ENCODE data around the gene TMX3. TPM values are rescaled to one million over a fixed set of nuclear protein-coding genes. Genes with fewer than 3 reads are reported as not detected.
A peak's percentile ranks its signal among the peaks of the same experiment; 100 is the strongest.

The TMX3 gene
- total RNA-seq, 4 donors from 2014 or later, result 45.5 to 88.3 (median 57.0) TPM

DNA sequence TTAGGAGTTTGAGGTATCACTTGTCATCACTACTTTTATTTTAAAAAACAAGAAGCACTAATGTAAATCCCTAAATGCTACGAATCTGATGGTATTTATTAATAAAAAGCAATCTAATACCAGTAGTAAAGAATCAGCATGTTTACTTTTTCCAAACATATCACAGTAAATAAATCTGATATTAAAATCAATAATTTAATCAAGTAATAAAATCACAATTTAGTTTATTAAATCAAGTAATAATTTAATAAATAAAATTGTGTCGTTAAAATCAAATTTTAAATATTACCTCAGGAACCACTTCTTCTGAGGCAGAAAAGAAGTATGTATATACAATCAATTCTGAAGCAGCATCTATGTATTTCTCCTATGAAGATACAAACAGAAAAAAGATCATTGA is 18.0 kb downstream of the TMX3 start:
- Histone ChIP-seq H3K27ac (no peak overlapping the region), H3K4me3 (no peak overlapping the region), H3K36me3 (peaks cover 0 to 42% (median 0%) of the 10 kb centered on the region in 3 donors), H3K27me3 (no peaks in the 10 kb centered on the region), H3K4me1 (no peaks in the 10 kb centered on the region), H3K9me3 (no peaks in the 10 kb centered on the region)
- no peak for DNase-seq
- TF ChIP-seq, protein P1, sequence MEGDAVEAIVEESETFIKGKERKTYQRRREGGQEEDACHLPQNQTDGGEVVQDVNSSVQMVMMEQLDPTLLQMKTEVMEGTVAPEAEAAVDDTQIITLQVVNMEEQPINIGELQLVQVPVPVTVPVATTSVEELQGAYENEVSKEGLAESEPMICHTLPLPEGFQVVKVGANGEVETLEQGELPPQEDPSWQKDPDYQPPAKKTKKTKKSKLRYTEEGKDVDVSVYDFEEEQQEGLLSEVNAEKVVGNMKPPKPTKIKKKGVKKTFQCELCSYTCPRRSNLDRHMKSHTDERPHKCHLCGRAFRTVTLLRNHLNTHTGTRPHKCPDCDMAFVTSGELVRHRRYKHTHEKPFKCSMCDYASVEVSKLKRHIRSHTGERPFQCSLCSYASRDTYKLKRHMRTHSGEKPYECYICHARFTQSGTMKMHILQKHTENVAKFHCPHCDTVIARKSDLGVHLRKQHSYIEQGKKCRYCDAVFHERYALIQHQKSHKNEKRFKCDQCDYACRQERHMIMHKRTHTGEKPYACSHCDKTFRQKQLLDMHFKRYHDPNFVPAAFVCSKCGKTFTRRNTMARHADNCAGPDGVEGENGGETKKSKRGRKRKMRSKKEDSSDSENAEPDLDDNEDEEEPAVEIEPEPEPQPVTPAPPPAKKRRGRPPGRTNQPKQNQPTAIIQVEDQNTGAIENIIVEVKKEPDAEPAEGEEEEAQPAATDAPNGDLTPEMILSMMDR (IDR thresholded peaks at IDR 0.05), result no peak

DNA sequence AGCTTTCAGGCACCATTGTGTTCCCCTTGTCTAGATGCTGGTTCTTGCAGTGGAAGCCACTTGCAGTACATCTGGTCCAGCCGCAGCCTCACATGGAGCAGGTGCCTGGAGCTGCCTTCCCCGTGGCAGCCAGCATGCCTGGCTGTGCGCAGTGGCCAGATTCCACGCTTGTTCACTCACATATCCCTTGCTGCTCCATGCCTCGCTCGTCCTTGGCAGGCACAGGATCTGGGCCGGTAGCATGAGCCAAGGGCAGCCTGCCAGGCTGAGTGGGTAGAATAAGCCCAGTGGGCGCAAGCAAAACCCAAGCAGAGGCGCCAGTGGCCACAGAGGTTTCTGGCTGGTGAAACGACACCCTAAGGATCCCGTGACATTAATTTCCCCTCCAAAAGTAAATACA is 20.6 kb downstream of the TMX3 start:
- H3K9me3 ChIP-seq, result no peaks in the 10 kb centered on the region
- H3K27me3 ChIP-seq, result no peaks in the 10 kb centered on the region
- no peak for DNase-seq
- H3K27ac ChIP-seq, result no peak overlapping the region
- no peaks in the 10 kb centered on the region for H3K4me1 ChIP-seq
- TF ChIP-seq, protein P1 (IDR thresholded peaks at IDR 0.05), result no peak
- TF ChIP-seq POLR2A (IDR thresholded peaks at IDR 0.05), result no peak
- H3K4me3 ChIP-seq, result no peak overlapping the region
- H3K36me3 ChIP-seq, result peaks cover 0 to 39% (median 0%) of the 10 kb centered on the region in 3 donors

DNA sequence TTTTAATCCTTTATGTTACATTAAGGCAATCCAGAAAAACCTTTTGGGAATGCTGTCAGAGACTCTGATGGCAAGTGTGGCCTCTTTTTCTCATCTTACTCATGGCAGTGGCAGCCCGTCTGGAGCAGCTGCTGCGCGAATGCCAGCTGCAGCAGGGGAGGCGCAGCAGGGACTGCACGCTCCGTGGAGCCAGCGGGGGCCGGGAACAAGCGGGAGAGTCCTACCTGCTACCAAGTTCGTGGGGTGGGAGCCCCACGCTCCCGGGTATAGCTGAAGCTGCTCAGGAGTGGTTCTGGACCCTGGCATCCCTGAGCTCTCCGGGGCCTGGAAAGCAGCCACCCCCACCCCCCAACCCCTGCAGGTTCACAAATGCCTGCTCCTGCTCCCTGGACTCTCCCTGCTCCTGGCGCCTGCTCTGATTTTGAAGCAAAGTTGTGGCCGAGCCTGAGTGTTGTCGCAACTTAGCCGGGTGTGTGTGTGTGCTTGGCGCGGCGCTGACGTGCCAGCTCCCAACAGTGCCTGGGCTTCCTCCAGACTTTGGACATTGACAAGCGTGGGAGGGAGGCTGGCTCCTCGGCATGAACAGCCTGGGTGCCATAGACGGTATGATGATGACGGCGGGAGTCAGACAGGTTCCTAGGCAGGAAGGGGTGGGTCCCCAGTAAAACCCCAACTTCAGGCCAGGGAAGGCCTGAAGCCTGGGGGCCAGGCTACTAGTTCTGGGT is 21.7 kb downstream of the TMX3 start:
- H3K27ac ChIP-seq, result no peak overlapping the region
- peaks cover 0 to 39% (median 0%) of the 10 kb centered on the region in 3 donors for H3K36me3 ChIP-seq
- H3K27me3 ChIP-seq, result no peaks in the 10 kb centered on the region
- H3K9me3 ChIP-seq, result no peaks in the 10 kb centered on the region
- no peak for DNase-seq
- no peaks in the 10 kb centered on the region for H3K4me1 ChIP-seq
- no peak overlapping the region for H3K4me3 ChIP-seq
- TF ChIP-seq, protein P1 (IDR thresholded peaks at IDR 0.05), result no peak
- TF ChIP-seq POLR2A (IDR thresholded peaks at IDR 0.05), result no peak

DNA sequence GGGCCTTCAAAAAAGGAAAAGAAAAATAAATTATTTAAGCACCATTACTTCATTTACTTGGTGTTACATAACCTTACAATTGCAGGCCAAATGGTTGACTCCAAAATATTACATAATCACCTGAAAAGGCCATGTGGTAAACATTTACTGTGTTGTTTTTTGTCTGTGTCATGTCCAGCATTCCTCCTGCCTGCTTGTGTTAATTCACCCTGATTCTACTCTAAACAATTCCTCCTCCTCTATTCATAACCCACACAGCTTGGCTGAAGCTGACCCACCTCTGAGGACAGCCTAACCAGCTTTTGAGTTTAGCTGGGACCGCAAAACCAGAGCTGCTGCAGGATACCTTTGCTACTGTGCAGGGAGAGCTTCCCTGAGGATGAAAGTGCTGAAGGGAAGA is 35.4 kb downstream of the TMX3 start:
- Histone ChIP-seq H3K36me3 (peaks cover 0 to 77% (median 0%) of the 10 kb centered on the region in 3 donors), H3K4me3 (no peak overlapping the region), H3K4me1 (no peaks in the 10 kb centered on the region), H3K27ac (no peak overlapping the region), H3K27me3 (no peaks in the 10 kb centered on the region), H3K9me3 (no peaks in the 10 kb centered on the region)
- no peak for DNase-seq
- TF ChIP-seq, protein P1 (IDR thresholded peaks at IDR 0.05), result no peak
- no peak for TF ChIP-seq POLR2A (IDR thresholded peaks at IDR 0.05)

DNA sequence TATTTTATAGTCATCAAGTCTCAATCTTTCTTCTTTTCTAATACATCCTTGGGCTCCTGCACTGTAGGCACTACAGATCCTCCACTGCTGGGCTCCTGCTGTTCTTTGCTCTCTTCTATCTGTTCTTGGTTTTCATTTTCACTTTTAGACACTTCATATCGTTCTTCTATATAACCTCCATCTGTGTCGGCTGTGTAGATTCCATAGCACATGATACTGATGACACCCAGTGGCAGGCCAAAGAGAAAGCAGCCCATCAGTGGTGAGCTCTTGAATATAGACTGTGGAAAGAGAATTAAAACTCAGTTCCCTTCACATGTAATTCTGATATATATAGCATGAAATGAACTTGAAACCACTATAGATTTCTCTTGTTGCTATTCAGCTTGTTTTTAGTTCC is 38.0 kb downstream of the TMX3 start:
- H3K9me3 ChIP-seq, result no peaks in the 10 kb centered on the region
- TF ChIP-seq, protein P1 (IDR thresholded peaks at IDR 0.05), result peak in 1 of 6 experiments; percentile 4
- no peak for TF ChIP-seq POLR2A (IDR thresholded peaks at IDR 0.05)
- no peak overlapping the region for H3K4me3 ChIP-seq
- H3K4me1 ChIP-seq, result no peaks in the 10 kb centered on the region
- H3K27me3 ChIP-seq, result no peaks in the 10 kb centered on the region
- no peak overlapping the region for H3K27ac ChIP-seq
- H3K36me3 ChIP-seq, result peaks cover 0 to 56% (median 0%) of the 10 kb centered on the region in 3 donors
- DNase-seq, result no peak
